Measurements from ENCODE around the gene GOLT1A.

Gene GOLT1A

DNA sequence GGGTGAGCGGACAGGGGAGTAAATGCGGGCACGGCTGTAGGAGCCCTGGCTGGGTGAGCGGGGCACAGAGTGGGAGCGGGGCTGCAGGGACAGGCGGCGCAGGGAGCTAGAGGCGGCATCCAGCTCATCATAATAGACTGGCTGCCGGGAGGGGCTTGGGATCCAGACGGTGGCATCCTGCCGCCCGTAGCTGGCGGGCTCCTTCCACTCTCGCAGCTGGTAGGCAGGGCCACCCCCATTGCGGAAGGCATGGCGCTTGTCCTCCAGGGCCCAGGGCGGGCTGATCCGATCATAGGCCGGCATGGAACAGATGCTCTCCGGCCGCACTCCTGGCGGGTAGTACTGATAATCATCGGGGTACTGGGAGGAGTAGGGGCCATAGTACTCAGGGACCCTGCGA is 43.7 kb upstream of the GOLT1A start:
- Histone ChIP-seq H3K9me3 (ENCODE audit: control insufficient read depth, insufficient read depth, low read length) (no peaks in the 10 kb centered on the region), H3K27me3 (ENCODE audit: control insufficient read depth, insufficient read depth, low read length) (no peaks in the 10 kb centered on the region), H3K4me3 (ENCODE audit: low read depth, low read length) (no peak overlapping the region), H3K27ac (ENCODE audit: low read depth, low read length) (no peak overlapping the region), H3K4me1 (ENCODE audit: control insufficient read depth, insufficient read depth, low read length) (peaks cover 31% of the 10 kb centered on the region), H3K36me3 (ENCODE audit: control insufficient read depth, insufficient read depth, low read length) (no peaks in the 10 kb centered on the region), H3K9ac (ENCODE audit: low read depth, low read length) (no peak overlapping the region)

- H3K9ac ChIP-seq (ENCODE audit: low read depth, low read length) = no peak overlapping the region
Measured at GRCh38 chr1:204256531-204256930, 42.7 kb upstream of the GOLT1A start.

DNA sequence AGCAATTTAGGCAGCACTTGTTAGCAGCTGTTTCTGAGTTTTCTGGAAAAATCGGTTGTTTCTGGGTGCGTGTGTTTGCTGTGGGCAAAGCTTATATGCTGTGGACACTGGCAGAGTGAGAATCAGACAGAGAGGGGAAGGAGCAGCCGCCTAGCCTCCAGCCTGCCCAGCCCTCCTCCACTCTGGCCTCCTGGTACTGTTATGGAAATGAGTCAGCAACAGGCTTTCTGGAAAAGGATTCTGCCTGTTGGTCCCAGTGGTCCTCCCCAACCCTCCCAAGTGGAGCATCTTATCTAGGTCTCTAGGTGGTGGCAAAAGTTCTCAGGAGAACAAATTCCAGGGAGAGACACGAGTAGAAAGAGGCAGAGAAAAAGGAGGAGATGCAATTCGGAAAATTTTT is 42.2 kb upstream of the GOLT1A start:
- H3K4me3 ChIP-seq (ENCODE audit: low read depth, low read length) = no peak overlapping the region
- peaks cover 31% of the 10 kb centered on the region for H3K4me1 ChIP-seq (ENCODE audit: control insufficient read depth, insufficient read depth, low read length)
- no peaks in the 10 kb centered on the region for H3K27me3 ChIP-seq (ENCODE audit: control insufficient read depth, insufficient read depth, low read length)
- no peak overlapping the region for H3K9ac ChIP-seq (ENCODE audit: low read depth, low read length)
- H3K36me3 ChIP-seq (ENCODE audit: control insufficient read depth, insufficient read depth, low read length) = no peaks in the 10 kb centered on the region
- H3K9me3 ChIP-seq (ENCODE audit: control insufficient read depth, insufficient read depth, low read length) = no peaks in the 10 kb centered on the region
- H3K27ac ChIP-seq (ENCODE audit: low read depth, low read length) = peak overlapping the region; percentile 57

More at GRCh38 chr1:204256531-204256930, 42.7 kb upstream of the GOLT1A start:
- H3K27me3 ChIP-seq (ENCODE audit: control insufficient read depth, insufficient read depth, low read length) = no peaks in the 10 kb centered on the region
- no peaks in the 10 kb centered on the region for H3K36me3 ChIP-seq (ENCODE audit: control insufficient read depth, insufficient read depth, low read length)
- no peak overlapping the region for H3K27ac ChIP-seq (ENCODE audit: low read depth, low read length)
- H3K4me1 ChIP-seq (ENCODE audit: control insufficient read depth, insufficient read depth, low read length) = peaks cover 31% of the 10 kb centered on the region
- H3K9me3 ChIP-seq (ENCODE audit: control insufficient read depth, insufficient read depth, low read length) = no peaks in the 10 kb centered on the region
- H3K4me3 ChIP-seq (ENCODE audit: low read depth, low read length) = no peak overlapping the region

- Histone ChIP-seq H3K4me3 (ENCODE audit: low read depth, low read length) (no peak overlapping the region), H3K9me3 (ENCODE audit: control insufficient read depth, insufficient read depth, low read length) (no peaks in the 10 kb centered on the region), H3K27me3 (ENCODE audit: control insufficient read depth, insufficient read depth, low read length) (no peaks in the 10 kb centered on the region), H3K4me1 (ENCODE audit: control insufficient read depth, insufficient read depth, low read length) (peaks cover 31% of the 10 kb centered on the region), H3K36me3 (ENCODE audit: control insufficient read depth, insufficient read depth, low read length) (no peaks in the 10 kb centered on the region), H3K9ac (ENCODE audit: low read depth, low read length) (no peak overlapping the region), H3K27ac (ENCODE audit: low read depth, low read length) (peak overlapping the region; percentile 57)
Measured at GRCh38 chr1:204255225-204255624, 41.4 kb upstream of the GOLT1A start.

GRCh38 chr1:204254031-204254661 is 40.4 kb upstream of the GOLT1A start:
- no peaks in the 10 kb centered on the region for H3K36me3 ChIP-seq (ENCODE audit: control insufficient read depth, insufficient read depth, low read length)
- H3K4me1 ChIP-seq (ENCODE audit: control insufficient read depth, insufficient read depth, low read length) = peaks cover 35% of the 10 kb centered on the region
- H3K4me3 ChIP-seq (ENCODE audit: low read depth, low read length) = no peak overlapping the region
- H3K9me3 ChIP-seq (ENCODE audit: control insufficient read depth, insufficient read depth, low read length) = no peaks in the 10 kb centered on the region
- peak overlapping the region; percentile 57 for H3K27ac ChIP-seq (ENCODE audit: low read depth, low read length)
- H3K27me3 ChIP-seq (ENCODE audit: control insufficient read depth, insufficient read depth, low read length) = no peaks in the 10 kb centered on the region
- no peak overlapping the region for H3K9ac ChIP-seq (ENCODE audit: low read depth, low read length)

- Histone ChIP-seq H3K27ac (ENCODE audit: low read depth, low read length) (no peak overlapping the region), H3K36me3 (ENCODE audit: control insufficient read depth, insufficient read depth, low read length) (no peaks in the 10 kb centered on the region), H3K27me3 (ENCODE audit: control insufficient read depth, insufficient read depth, low read length) (no peaks in the 10 kb centered on the region), H3K4me1 (ENCODE audit: control insufficient read depth, insufficient read depth, low read length) (peaks cover 35% of the 10 kb centered on the region), H3K9me3 (ENCODE audit: control insufficient read depth, insufficient read depth, low read length) (no peaks in the 10 kb centered on the region), H3K9ac (ENCODE audit: low read depth, low read length) (no peak overlapping the region), H3K4me3 (ENCODE audit: low read depth, low read length) (no peak overlapping the region)
Measured at GRCh38 chr1:204251926-204252689, 38.3 kb upstream of the GOLT1A start.

DNA sequence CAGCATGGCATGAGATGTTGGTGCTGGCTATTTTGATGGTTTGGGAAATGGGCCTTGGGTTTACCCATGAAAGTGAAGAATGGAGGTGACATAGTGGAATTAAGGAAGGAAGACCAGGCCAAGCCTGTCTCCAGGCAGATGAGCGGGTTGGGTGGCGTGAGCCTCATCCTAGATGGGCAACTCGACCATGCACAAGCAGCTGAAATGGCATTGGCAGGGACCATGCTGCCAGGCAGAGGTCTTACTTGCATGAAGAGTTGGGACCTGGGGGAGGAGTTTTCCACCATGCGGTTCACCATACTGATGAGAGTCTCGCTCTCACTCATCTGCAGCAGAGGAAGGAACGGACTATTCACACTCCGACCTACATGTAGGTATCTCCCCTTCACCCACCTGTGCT is 37.5 kb upstream of the GOLT1A start:
- H3K9me3 ChIP-seq (ENCODE audit: control insufficient read depth, insufficient read depth, low read length) = no peaks in the 10 kb centered on the region
- no peak overlapping the region for H3K9ac ChIP-seq (ENCODE audit: low read depth, low read length)
- no peak overlapping the region for H3K27ac ChIP-seq (ENCODE audit: low read depth, low read length)
- no peak overlapping the region for H3K4me3 ChIP-seq (ENCODE audit: low read depth, low read length)
- no peaks in the 10 kb centered on the region for H3K27me3 ChIP-seq (ENCODE audit: control insufficient read depth, insufficient read depth, low read length)
- H3K4me1 ChIP-seq (ENCODE audit: control insufficient read depth, insufficient read depth, low read length) = peaks cover 30% of the 10 kb centered on the region
- H3K36me3 ChIP-seq (ENCODE audit: control insufficient read depth, insufficient read depth, low read length) = no peaks in the 10 kb centered on the region

DNA sequence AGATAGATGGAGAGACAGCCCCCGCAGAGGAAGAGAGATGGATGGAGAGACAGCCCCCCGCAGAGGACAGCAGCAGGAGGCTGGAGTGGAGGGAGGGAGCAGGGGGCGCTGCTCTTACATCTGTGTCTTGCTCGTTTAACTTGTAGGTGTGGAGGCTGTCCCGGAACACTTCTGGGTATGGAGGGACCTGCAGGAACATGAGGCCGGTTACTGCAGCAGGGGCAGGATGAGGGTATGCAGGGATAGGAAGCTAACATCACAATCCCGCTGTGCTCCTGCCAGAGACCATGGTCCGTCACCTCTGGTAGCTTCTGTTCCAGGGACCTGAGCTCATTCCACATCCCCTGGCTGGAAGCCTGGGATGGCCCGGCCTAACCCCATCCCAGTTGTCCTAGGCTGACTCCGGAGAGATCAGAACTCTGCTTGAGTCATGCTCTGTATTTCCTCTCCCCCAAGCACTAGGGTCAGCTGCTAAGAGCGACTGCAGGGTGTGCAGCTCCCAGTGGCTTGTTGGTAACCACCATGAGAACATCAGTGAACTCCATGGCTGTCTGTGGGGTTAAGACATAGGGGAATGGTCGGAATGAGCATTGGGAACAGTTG is 36.7 kb upstream of the GOLT1A start:
- H3K27ac ChIP-seq (ENCODE audit: low read depth, low read length) = no peak overlapping the region
- no peak overlapping the region for H3K9ac ChIP-seq (ENCODE audit: low read depth, low read length)
- no peaks in the 10 kb centered on the region for H3K27me3 ChIP-seq (ENCODE audit: control insufficient read depth, insufficient read depth, low read length)
- H3K4me3 ChIP-seq (ENCODE audit: low read depth, low read length) = no peak overlapping the region
- peaks cover 22% of the 10 kb centered on the region for H3K4me1 ChIP-seq (ENCODE audit: control insufficient read depth, insufficient read depth, low read length)
- H3K9me3 ChIP-seq (ENCODE audit: control insufficient read depth, insufficient read depth, low read length) = no peaks in the 10 kb centered on the region
- no peaks in the 10 kb centered on the region for H3K36me3 ChIP-seq (ENCODE audit: control insufficient read depth, insufficient read depth, low read length)

DNA sequence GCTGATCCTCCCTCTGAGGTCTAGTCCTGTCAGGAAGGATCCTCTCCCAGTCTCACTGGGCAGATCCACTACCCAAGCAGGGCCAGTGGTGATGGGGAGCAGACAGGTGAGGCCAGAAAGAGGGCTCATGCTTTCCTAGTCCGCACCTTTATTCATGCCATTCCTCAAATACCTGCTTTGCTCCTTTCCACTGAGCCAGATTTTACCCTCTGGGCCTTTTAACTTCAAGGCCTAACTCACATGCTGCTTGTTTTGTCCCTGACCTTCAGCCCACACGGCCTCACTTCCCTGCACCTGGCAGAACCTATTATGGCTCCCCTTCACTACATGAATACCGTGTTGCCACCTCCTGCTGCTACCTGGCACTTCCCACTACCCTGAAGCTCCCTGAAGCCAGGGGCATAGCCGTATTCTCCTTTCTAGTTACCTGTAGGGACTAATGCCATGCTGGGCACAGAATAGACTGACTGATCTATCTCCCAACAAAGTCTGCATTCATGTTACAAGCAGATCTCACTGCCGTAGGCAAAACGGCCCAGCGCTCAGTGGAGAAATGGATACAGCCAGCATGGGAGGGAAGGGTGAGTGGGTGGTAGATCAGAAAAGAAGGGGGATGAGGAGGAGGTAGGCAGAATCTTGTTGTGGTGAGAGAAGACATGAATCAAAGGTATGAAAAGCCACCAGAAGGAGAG is 36.1 kb upstream of the GOLT1A start:
- Histone ChIP-seq H3K9ac (ENCODE audit: low read depth, low read length) (no peak overlapping the region), H3K4me3 (ENCODE audit: low read depth, low read length) (no peak overlapping the region)

GRCh38 chr1:204248954-204249353 is 35.2 kb upstream of the GOLT1A start:
- no peaks in the 10 kb centered on the region for H3K27me3 ChIP-seq (ENCODE audit: control insufficient read depth, insufficient read depth, low read length)
- no peaks in the 10 kb centered on the region for H3K36me3 ChIP-seq (ENCODE audit: control insufficient read depth, insufficient read depth, low read length)
- H3K9me3 ChIP-seq (ENCODE audit: control insufficient read depth, insufficient read depth, low read length) = no peaks in the 10 kb centered on the region
- H3K9ac ChIP-seq (ENCODE audit: low read depth, low read length) = no peak overlapping the region
- H3K4me1 ChIP-seq (ENCODE audit: control insufficient read depth, insufficient read depth, low read length) = peaks cover 7% of the 10 kb centered on the region
- no peak overlapping the region for H3K27ac ChIP-seq (ENCODE audit: low read depth, low read length)
- no peak overlapping the region for H3K4me3 ChIP-seq (ENCODE audit: low read depth, low read length)

More for the DNA sequence above, 36.1 kb upstream of the GOLT1A start:
- Histone ChIP-seq H3K27ac (ENCODE audit: low read depth, low read length) (no peak overlapping the region), H3K36me3 (ENCODE audit: control insufficient read depth, insufficient read depth, low read length) (no peaks in the 10 kb centered on the region), H3K27me3 (ENCODE audit: control insufficient read depth, insufficient read depth, low read length) (no peaks in the 10 kb centered on the region), H3K4me1 (ENCODE audit: control insufficient read depth, insufficient read depth, low read length) (peaks cover 16% of the 10 kb centered on the region), H3K9me3 (ENCODE audit: control insufficient read depth, insufficient read depth, low read length) (no peaks in the 10 kb centered on the region)

DNA sequence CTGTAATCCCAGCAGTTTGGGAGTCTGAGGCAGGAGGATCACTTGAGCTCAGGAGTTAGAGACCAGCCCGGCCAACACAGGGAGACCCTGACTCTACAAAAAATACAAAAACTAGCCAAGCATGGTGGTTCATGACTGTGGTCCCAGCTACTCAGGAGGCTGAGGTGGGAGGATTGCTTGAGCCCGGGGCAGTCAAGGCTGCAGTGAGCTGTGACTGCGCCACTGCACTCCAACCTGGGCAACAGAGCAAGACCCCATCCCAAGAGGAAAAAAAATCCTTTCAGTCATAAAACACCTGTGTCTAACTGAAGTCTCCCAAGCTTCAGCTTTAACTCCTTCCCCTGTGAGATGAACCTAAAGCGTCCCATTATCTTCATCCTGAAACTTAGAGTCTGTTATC is 33.1 kb upstream of the GOLT1A start:
- Histone ChIP-seq H3K9me3 (ENCODE audit: control insufficient read depth, insufficient read depth, low read length) (no peaks in the 10 kb centered on the region), H3K36me3 (ENCODE audit: control insufficient read depth, insufficient read depth, low read length) (no peaks in the 10 kb centered on the region), H3K27me3 (ENCODE audit: control insufficient read depth, insufficient read depth, low read length) (no peaks in the 10 kb centered on the region), H3K4me1 (ENCODE audit: control insufficient read depth, insufficient read depth, low read length) (peaks cover 4% of the 10 kb centered on the region; the same call in 1 of the 2 replicates), H3K9ac (ENCODE audit: low read depth, low read length) (no peak overlapping the region), H3K4me3 (ENCODE audit: low read depth, low read length) (no peak overlapping the region), H3K27ac (ENCODE audit: low read depth, low read length) (no peak overlapping the region)
